ENCODE measurements around the gene STAT5B.
"Not testable (repeated sequence)": the region's sequence is repeated elsewhere in the genome, so short reads cannot be mapped to it uniquely, and the experiment has no call there.

STAT5B gene

GRCh38 chr17:42192189-42193126, 83.7 kb downstream of the STAT5B start:
- DNase-seq: no peak

GRCh38 chr17:42191275-42191608, 84.9 kb downstream of the STAT5B start:
- DNase-seq: no peak

- DNase-seq: no peak
Observed at GRCh38 chr17:42190491-42191274, 85.5 kb downstream of the STAT5B start.

DNA sequence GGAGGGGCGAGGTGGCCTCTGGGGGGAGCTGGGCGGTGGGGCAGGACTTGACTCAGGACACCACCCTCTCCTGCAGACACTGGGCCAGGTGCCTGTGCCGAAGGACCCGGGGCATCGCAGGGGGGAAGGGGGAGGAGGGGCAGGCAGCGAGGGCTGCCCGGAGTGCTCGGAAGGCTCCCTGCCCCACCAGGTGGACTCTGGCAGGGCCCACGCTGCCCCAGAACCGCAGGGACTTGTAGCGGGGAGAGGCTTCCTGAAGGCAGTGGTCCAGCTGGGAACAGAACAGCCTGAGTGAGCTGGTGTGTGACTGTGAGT, 86.6 kb downstream of the STAT5B start:
- DNase-seq: no peak

- no peak for DNase-seq
Observed at GRCh38 chr17:42188749-42189650, 87.2 kb downstream of the STAT5B start.

DNA sequence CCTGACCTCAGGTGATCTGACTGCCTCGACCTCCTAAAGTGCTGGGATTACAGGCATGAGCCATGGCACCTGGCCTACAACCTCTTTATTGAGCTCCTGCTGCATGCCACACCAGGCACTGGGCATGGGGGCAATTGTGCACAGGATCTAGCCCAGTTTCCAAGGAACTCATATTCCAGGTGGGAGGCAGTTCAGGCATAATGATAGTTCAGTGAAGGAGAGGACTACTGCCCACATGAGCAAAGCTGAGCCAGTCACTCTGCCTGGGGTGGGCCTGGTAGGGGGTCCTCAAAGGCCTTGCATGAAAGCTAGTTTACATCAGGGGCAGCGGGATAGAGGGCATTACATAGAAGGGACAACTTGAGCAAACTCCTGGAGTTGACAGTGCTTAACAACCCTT, 88.4 kb downstream of the STAT5B start:
- no peak for DNase-seq

- not testable (repeated sequence) for DNase-seq
Observed at GRCh38 chr17:42186191-42186590, 90.0 kb downstream of the STAT5B start.

DNA sequence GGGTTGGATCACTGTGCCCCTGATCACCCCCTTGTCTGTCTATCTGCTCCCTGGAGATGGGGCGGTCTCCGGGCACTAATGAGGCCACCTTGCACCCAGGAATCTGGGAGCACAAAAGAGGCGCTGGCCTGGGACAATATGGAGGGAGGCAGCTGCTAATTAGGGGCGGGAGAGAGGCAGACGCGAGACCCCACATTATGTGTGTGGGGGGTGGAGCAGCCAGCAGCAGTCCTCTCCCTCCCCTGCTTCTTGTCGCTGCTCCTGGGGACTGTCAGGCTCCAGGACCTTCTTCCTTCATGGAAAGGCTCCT, 90.6 kb downstream of the STAT5B start:
- no peak for DNase-seq

DNA sequence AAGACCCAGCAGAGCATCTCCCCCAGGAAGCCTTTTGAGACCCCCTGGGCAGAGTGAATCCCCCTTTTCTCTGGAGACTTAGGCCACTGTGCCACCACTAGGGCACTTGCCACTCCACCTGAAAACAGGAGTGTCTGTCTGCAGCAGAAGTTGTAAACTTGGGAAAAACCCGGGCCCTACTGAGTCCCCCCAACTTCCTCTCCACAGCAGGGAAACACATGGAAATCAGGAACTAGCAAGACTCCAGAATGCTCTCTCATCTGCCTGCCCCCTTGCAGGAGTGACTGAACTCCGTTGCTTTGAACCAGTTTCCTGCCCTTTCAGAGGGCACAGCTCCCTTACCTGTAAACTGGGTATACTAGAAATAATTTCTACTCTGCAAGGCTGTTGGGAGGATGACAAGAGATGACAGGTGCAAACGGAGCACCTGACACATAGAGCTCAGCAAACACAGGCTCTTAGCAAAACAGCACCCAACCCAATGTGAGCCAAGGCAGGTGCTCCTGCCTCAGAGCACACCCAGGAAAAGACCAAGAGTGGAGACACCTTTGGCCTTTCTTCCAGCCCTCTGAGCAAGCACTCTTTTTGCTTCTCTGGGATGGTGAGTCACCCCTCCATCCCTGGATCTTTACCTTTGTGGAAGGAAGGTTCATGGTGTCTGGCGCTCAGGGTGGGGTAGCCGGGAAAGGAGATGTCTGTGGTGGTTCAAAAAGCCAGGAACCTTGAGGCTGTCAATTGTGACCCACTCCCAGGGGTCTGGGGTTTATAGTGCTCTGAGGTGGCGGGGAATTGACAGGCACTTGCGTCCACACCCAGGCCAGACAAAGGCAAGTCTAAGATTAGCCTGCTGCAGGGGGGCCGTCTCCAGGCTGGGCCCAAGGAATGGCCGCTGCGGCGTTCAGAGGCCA, 91.2 kb downstream of the STAT5B start, which contains the start of gene HCRT:
Gene HCRT, minus strand, starts transcription at position 740 of the 908 bp plus-strand sequence. Its CDS starts 87 bp downstream, at position 653.
- no peak for DNase-seq

GRCh38 chr17:42183741-42184711, 92.2 kb downstream of the STAT5B start:
- peak; percentile 46 to 70 for DNase-seq

DNA sequence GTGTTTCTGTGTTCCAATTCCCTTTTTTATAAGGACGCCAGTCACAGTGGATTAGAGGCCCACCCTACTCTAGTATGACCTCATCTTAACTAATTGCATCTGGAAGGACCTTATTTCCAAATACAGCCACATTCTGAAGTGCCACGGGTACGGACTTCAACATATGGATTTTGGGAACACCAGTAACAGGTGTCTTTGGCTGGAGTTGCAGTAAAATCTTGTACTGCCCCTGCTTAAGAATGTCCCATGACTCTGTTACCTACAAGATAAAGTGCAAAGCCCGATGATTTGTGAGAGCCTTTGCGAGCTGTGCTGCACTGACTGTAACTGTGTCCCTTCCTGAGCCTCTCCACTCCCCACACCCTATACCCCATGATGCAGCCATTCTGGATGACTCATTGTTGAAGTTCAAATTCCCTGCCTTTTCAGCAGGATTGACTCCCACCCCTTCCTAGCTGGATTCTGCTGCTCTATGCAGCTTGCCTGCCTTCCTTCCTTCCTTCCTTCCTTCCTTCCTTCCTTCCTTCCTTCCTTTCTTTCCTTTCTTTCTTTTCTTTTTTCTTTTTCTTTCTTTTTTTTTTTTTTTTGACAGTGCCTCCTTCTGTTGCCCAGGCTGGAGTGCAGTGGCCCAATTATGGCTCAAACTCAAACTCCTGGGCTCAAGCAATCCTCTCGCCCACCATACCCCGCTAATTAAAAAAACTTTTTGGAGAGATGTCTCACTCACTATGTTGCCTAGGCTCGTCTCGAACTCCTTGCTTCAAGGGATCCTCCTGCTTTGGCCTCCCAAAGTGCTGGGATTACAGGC, 93.1 kb downstream of the STAT5B start:
- DNase-seq: no peak

- DNase-seq: no peak
Observed at GRCh38 chr17:42181851-42182207, 94.4 kb downstream of the STAT5B start.

DNA sequence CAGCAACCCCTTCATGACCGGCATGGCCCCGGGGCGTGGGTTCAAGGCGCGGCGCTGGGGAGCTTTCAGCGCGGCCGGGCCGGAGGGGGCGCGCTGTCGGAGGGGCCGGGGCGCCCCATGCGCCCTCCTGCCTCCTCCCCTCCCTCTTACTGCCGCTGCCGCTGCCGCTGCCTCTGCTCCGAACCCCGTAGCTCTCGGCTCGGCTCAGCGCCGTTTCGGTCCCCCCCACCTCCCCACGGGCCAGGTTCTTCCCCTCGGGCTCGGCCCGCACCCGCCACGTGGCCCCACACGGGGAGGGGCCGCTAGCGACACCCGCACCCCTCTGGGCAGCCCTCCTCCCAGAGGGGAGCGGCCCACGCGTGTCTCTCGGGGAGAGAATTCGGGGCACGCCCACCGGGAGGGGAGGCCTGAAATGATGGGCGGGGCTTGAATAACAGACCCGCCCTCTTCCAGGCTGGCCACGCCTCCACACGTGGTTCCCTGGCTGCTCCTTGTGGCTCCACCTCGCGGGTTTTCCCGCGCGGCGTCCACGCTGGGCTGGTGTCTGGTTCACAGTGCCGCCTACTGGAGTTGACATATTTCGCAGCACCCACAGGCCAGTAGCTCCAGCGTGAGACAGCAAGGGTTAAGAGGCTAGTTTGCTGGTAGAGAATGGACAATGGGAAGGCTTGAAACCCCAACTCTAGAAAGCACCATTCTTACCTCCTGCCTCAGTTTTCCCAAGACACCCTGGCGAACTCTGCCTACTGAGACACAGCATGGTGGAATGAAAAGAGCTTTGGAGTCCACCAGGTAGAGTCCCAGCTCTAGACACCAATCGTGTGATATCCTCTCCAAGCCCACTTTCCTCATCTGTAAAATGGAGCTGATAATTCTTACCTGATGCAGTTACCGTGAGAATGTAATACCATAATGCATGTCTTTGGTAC, 95.0 kb downstream of the STAT5B start, which contains the start of gene KCNH4:
Gene KCNH4, minus strand, starts transcription at position 221 of the 929 bp plus-strand sequence. Its CDS starts 197 bp downstream, at position 24.
- DNase-seq: peak; percentile 43 to 48

- no peak for DNase-seq
Observed at GRCh38 chr17:42180411-42180921, 95.7 kb downstream of the STAT5B start.

DNA sequence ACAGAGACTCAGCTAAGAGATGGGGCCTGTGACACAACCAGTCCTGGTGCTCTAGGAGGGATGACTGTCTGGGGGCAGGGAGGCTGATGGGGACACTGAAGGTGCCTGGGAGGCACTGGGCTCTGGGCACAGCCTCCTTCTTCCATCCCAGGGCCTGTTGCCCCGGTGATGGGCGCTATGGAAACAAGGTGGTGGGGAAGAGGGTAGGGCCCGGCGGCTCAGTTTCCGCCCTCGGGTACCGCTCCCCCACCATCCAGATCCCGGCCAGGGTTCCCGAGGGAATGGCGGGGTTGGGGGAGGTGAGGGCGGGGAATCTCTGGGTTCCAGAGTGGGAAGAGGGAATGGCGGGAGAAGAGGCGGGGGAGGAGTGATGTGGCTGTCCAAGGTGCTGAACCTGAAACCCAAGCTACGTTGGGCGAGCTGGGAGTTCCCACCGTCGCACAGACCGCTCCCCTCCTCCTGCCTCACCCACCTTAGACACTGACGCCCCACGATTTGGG, 96.2 kb downstream of the STAT5B start:
- DNase-seq: no peak

DNA sequence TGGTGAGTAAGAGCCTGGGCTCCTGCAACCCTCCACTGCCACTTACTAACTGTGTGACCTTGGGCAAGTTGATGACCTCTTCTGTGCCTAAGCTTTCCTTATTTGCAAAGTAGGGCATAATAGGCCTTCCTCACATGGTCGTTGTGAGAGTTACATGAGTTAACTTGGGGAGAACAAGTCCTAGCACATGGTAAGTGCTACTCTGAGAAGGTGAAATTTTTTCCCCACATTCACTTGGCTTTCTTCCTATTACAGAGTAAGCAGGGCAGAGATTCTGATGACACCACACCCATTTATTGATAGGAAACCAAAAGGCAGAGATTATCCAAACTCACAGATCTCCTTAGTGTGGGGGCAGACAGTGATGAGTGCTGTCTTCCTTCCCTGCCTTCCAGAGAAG, 96.9 kb downstream of the STAT5B start:
- no peak for DNase-seq

DNA sequence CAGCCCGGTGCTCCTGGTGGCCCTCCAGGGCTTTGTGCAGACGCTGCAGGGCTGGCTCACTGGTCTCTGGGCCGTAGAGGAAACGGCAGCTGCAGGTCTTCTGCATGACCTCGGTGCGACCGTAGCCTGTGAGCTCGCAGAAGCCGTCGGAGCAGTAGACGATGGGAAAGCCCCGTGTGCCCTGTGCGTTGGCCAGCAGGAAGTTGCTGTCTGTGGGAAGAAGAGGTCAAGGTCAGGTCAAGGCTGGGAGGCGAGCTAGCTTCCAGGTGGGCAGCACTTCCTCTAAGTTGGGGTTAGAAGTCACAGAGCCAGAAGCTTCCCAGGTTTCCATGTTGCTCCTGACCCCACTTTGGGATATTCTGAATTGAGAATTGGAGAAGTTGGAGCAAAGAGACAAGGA, 97.4 kb downstream of the STAT5B start:
- no peak for DNase-seq

GRCh38 chr17:42177684-42178083, 98.5 kb downstream of the STAT5B start:
- DNase-seq: no peak

All from hippocampal formation (tissue), 2 donors.